ENCODE results near the gene C1RL.

GRCh38 chr12:7122811-7123769 lies 14.1 kb upstream of the C1RL start:
- TF ChIP-seq POLR2A (IDR thresholded peaks at IDR 0.05; ENCODE audit: borderline replicate concordance, extremely low read depth, insufficient read depth, insufficient read length) (no peak), SIN3A (IDR thresholded peaks at IDR 0.05; ENCODE audit: low read depth) (no peak), CTCF (IDR thresholded peaks at IDR 0.05 in 2 of 3, conservative IDR thresholded peaks at IDR 0.05 in 1 of 3; ENCODE audit: borderline replicate concordance in 1 of 3, insufficient read depth in 1 of 3, low read depth in 2 of 3, low read length in 2 of 3) (no peak)
- TF ChIP-seq, protein P1, sequence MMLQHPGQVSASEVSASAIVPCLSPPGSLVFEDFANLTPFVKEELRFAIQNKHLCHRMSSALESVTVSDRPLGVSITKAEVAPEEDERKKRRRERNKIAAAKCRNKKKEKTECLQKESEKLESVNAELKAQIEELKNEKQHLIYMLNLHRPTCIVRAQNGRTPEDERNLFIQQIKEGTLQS (IDR thresholded peaks at IDR 0.05), result no peak
